ENCODE results near the gene MBD6. TPM values are rescaled to one million over a fixed set of nuclear protein-coding genes. Genes with fewer than 3 reads are reported as not detected.

Gene MBD6
- 85.8 TPM for total RNA-seq
- long read RNA-seq, partial matches to known transcripts: 3 of 11 reads
- long read RNA-seq, other reads (novel, unspliced or antisense): 7 of 11 reads

DNA sequence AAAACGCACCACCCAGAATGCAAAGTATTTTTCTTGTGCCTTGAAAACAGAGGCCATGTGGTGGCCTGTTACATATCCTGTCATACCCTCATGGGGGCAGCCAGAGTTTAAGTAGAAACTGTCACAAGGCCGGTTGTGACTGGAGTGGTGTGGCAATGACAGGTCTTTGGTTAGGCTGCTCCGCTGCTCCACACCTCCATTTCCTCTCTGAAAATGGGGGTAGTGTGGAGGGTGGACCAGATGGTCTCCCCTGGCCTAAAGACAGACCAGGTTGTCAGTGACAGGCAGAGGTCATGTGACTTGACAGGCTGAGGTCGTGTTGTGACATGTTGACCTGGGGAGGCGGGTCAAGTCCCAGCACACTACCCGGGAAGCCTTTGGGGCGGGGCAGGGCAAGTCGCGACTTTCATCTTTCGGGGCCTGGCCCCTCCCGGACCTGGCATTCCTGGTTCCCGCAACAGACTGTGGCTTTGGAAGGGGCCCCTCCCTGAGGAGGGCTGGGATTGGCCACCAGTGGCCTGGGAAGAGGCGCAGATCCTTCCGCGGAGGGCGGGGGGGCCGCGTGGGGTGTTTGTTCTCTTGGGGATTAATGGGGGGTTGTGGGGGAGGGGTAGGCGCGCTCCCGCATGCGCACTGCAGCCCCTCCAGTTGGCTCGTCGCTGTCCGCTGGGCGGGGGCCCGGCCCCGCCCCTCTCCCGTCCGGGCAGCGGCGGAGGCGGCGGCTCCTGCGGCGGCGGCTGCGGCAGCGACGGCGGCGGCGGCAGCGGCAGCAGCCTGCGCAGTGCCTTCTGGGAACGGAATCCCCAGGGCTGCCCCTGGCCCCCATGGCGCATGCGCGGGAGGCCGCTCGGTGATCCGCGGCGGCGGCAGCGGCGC, at the start of gene MBD6:
Gene MBD6 (plus strand): TSS at position 814 of the 876 bp plus-strand sequence. CDS start 1,480 bp downstream, outside the sequence.
- DNase-seq: peak; percentile 98
- intact Hi-C loops (cut with DNase I): no loop called here
- no peaks in the 10 kb centered on the region for H3K27me3 ChIP-seq
- peak; percentile 63 for ATAC-seq
- H3K9me3 ChIP-seq: no peaks in the 10 kb centered on the region
- H3K4me1 ChIP-seq: peaks cover 54% of the 10 kb centered on the region
- peak within 1 kb of the TSS; percentile 89 for H3K27ac ChIP-seq
- H3K36me3 ChIP-seq: peaks cover 42% of the 10 kb centered on the region
- H3K4me3 ChIP-seq: peak within 1 kb of the TSS; percentile 74
- TF ChIP-seq, protein P1, sequence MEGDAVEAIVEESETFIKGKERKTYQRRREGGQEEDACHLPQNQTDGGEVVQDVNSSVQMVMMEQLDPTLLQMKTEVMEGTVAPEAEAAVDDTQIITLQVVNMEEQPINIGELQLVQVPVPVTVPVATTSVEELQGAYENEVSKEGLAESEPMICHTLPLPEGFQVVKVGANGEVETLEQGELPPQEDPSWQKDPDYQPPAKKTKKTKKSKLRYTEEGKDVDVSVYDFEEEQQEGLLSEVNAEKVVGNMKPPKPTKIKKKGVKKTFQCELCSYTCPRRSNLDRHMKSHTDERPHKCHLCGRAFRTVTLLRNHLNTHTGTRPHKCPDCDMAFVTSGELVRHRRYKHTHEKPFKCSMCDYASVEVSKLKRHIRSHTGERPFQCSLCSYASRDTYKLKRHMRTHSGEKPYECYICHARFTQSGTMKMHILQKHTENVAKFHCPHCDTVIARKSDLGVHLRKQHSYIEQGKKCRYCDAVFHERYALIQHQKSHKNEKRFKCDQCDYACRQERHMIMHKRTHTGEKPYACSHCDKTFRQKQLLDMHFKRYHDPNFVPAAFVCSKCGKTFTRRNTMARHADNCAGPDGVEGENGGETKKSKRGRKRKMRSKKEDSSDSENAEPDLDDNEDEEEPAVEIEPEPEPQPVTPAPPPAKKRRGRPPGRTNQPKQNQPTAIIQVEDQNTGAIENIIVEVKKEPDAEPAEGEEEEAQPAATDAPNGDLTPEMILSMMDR (IDR thresholded peaks at IDR 0.05): peak; percentile 24

- peaks cover 4% of the 10 kb centered on the region for H3K36me3 ChIP-seq
- H3K4me1 ChIP-seq: peaks cover 23% of the 10 kb centered on the region
- peaks cover 42% of the 10 kb centered on the region for H3K27me3 ChIP-seq
- TF ChIP-seq, protein P1 (IDR thresholded peaks at IDR 0.05): no peak
- ATAC-seq (no peak), DNase-seq (no peak)
- H3K9me3 ChIP-seq: no peaks in the 10 kb centered on the region
- no peak overlapping the region for H3K27ac ChIP-seq
- intact Hi-C loops (cut with DNase I): no loop called here
- no peak overlapping the region for H3K4me3 ChIP-seq
These were observed 49.2 kb upstream of the MBD6 start for GRCh38 chr12:57473392-57473791.

DNA sequence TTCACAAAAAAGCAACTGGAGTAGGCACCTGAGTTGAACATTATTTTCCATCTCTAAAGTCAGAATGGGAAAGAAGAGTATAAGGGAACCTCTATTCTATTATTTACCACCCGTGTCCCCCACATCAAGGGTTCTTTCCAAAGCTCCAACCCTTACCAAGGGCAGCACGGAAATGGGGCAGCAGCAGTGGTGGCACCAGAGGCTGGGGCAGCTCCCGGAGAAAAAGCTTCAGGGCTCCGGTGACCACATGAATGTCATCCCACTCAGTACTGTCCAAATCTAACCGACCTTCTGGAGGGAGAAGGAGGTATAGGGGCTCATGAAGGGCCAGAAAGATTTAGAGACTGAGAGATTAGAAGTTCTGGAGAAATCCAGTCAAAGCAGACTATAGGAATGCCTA, 48.7 kb upstream of the MBD6 start:
- TF ChIP-seq, protein P1 (IDR thresholded peaks at IDR 0.05): no peak
- DNase-seq (no peak), ATAC-seq (no peak)
- intact Hi-C loops (cut with DNase I): no loop called here
- Histone ChIP-seq H3K27ac (no peak overlapping the region), H3K4me3 (no peak overlapping the region), H3K9me3 (no peaks in the 10 kb centered on the region), H3K27me3 (peaks cover 42% of the 10 kb centered on the region), H3K36me3 (peaks cover 4% of the 10 kb centered on the region), H3K4me1 (peaks cover 23% of the 10 kb centered on the region)

DNA sequence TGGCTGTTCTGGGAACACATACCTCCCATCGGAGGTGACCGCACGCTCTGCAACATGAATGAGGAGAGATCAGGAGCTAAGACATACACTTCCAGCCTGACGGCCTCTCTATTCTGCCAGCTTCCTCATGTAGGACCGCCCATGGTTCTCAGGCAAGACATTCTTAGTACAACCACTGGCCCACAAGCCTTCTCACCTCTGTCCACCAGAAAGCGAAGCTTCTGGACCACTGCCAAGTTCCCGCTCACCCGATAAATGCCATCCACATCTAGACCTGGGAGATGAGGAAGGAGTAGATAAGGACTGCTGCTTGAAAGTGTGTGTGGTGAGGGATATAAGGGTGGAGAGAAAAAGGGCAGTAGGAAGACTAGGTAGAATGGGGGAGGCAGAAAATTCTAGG, 48.2 kb upstream of the MBD6 start:
- ATAC-seq (no peak), DNase-seq (no peak)
- intact Hi-C loops (cut with DNase I): no loop called here
- no peak overlapping the region for H3K4me3 ChIP-seq
- H3K9me3 ChIP-seq: no peaks in the 10 kb centered on the region
- H3K27me3 ChIP-seq: peaks cover 42% of the 10 kb centered on the region
- no peak overlapping the region for H3K27ac ChIP-seq
- H3K4me1 ChIP-seq: peaks cover 26% of the 10 kb centered on the region
- TF ChIP-seq, protein P1 (IDR thresholded peaks at IDR 0.05): no peak
- peaks cover 4% of the 10 kb centered on the region for H3K36me3 ChIP-seq

DNA sequence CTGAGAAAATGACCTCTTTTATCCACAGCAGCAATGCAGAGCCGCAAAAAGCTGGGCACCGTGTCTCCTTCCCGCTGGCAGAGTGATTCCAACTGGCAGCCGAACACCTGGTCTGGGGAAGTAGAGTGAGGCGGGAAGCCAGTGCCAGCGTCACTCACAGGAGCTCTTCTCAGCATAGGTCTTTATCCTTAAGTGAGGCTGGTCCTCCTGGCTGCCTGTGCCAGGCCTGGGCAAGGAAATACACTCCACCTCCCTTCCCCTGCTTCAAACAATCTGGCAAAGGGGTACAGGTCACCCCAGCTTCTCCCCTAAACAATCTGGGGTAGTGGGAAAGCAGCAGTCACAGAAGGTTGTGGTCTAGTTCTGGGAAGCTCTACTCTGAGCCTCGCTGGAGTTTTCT, 47.8 kb upstream of the MBD6 start:
- H3K4me3 ChIP-seq: no peak overlapping the region

More for the DNA sequence above, 47.8 kb upstream of the MBD6 start:
- DNase-seq (no peak), ATAC-seq (no peak)
- Histone ChIP-seq H3K27me3 (peaks cover 42% of the 10 kb centered on the region), H3K27ac (no peak overlapping the region), H3K4me1 (peaks cover 26% of the 10 kb centered on the region), H3K36me3 (peaks cover 4% of the 10 kb centered on the region), H3K9me3 (no peaks in the 10 kb centered on the region)
- TF ChIP-seq, protein P1 (IDR thresholded peaks at IDR 0.05): no peak
- intact Hi-C loops (cut with DNase I): no loop called here

Measured in upper lobe of right lung (tissue), 1 donor.